Measurements from ENCODE around the gene CBARP. TPM values are rescaled to one million over a fixed set of nuclear protein-coding genes. Genes with fewer than 3 reads are reported as not detected.

CBARP gene
- total RNA-seq, 1 experiment from 2014 or later = 28.4 TPM

DNA sequence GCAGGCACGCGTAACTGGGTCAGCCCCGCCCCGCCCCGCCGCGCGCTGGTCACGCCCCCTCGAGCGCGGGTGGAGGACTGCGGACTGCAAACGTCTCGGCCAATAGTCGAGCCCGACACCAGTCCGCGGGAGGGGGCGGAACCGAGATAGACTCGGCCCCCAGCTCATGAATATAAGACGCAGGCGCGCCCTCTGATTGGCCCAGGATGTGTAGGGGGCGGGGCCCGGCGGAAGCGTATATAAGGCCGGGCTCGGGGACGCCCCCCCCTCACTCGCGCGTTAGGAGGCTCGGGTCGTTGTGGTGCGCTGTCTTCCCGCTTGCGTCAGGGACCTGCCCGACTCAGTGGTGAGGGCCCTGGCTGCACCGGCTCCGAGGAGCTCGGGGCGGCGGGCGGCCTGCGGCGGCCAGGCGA is 31.3 kb upstream of the CBARP start, which contains the start of gene CIRBP:
CIRBP (plus strand) TSS at position 268 of the 413 bp plus-strand sequence. CDS start 1,602 bp downstream, outside the sequence.
- Histone ChIP-seq H2BK5ac (ENCODE audit: insufficient read length, low read length) (peak within 1 kb of the TSS; percentile 36), H3K4me1 (ENCODE audit: insufficient read depth, low read length) (peaks cover 4% of the 10 kb centered on the region; the same call in 1 of the 2 replicates), H3K79me1 (ENCODE audit: insufficient read depth, low read depth, low read length, poor library complexity, severe bottlenecking) (peaks cover 9% of the 10 kb centered on the region), H2BK20ac (ENCODE audit: low read depth, low read length, poor library complexity, severe bottlenecking) (no peak within 1 kb of the TSS), H3K4ac (ENCODE audit: low read depth, low read length) (no peak within 1 kb of the TSS; the same call in 1 of the 2 replicates), H3K23ac (ENCODE audit: insufficient read length, low read depth, low read length) (no peak within 1 kb of the TSS), H3K9ac (ENCODE audit: extremely low read depth, insufficient read length, low read length) (peak within 1 kb of the TSS; percentile 86), H2BK15ac (ENCODE audit: low read depth, low read length) (no peak within 1 kb of the TSS; the same call in 1 of the 2 replicates), H3K79me2 (ENCODE audit: insufficient read depth, low read length) (peaks cover 4% of the 10 kb centered on the region; the same call in 1 of the 2 replicates), H4K20me1 (ENCODE audit: control insufficient read depth, insufficient read depth, insufficient read length) (no peaks in the 10 kb centered on the region), H4K8ac (replicated peaks; ENCODE audit: insufficient read length, low read depth, low read length) (no peak within 1 kb of the TSS), H3K18ac (ENCODE audit: insufficient read length, low read depth, low read length) (peak within 1 kb of the TSS; percentile 89), H3K4me2 (ENCODE audit: insufficient read depth, insufficient read length, low read length) (peak within 1 kb of the TSS; percentile 87), H3K9me3 (ENCODE audit: control insufficient read depth, low read depth, low read length) (no peaks in the 10 kb centered on the region), H2BK120ac (ENCODE audit: low read depth, low read length, poor library complexity, severe bottlenecking) (no peak within 1 kb of the TSS), H3K23me2 (ENCODE audit: insufficient read length, low read depth, low read length, poor library complexity, severe bottlenecking) (peaks cover 17% of the 10 kb centered on the region), H3K27ac (ENCODE audit: insufficient read length, low read depth, low read length) (peak within 1 kb of the TSS; percentile 10), H2BK12ac (ENCODE audit: insufficient read length, low read depth, low read length) (no peak within 1 kb of the TSS), H2AK5ac (ENCODE audit: insufficient read length, low read length) (no peak within 1 kb of the TSS), H3K27me3 (ENCODE audit: insufficient read depth, low read length) (no peaks in the 10 kb centered on the region), H3K56ac (ENCODE audit: insufficient read length, low read depth, low read length) (no peak within 1 kb of the TSS), H4K91ac (ENCODE audit: insufficient read length, low read depth, low read length) (no peak within 1 kb of the TSS), H2AFZ (ENCODE audit: low read length) (no peak within 1 kb of the TSS), H3K14ac (ENCODE audit: insufficient read depth, low read length) (peak within 1 kb of the TSS; percentile 94), H4K5ac (ENCODE audit: insufficient read length, low read depth, low read length) (no peak within 1 kb of the TSS), H3T11ph (ENCODE audit: low read length) (no peak within 1 kb of the TSS)
- peak within 1 kb of the TSS; percentile 85 to 90 for H3K4me3 Mint-ChIP-seq
- no peak for TF ChIP-seq CTCF (conservative IDR thresholded peaks at IDR 0.05)
- H3K27ac Mint-ChIP-seq = peak within 1 kb of the TSS; percentile 95 to 99 (median 95)
- WGBS (ENCODE audit: extremely low coverage, insufficient read length, low lambda C conversion rate) = no CpG with 5 or more reads among the region's 50 CpGs
- peaks cover 13% of the 10 kb centered on the region for H3K27me3 Mint-ChIP-seq (ENCODE audit: low read depth)
- DNase-seq = peak; percentile 99
- peaks cover 34 to 52% (median 41%) of the 10 kb centered on the region in 3 experiments for H3K36me3 Mint-ChIP-seq (ENCODE audit: insufficient read depth in 1 of 3, low read depth in 3 of 3)
- H3K4me1 Mint-ChIP-seq = peaks cover 60 to 65% of the 10 kb centered on the region in 2 experiments
- H3K9me3 Mint-ChIP-seq = no peaks in the 10 kb centered on the region

Measured in H9 (cell line).